T-helper 2 cell treated with Interferon-gamma antibody and Interleukin-4, amounts not matched to agents 5 μg/mL and 100 μg/mL, for 36 hours (primary cell): Measurements from ENCODE around the gene LBHD2.

Experiments
- DNase-seq: peaks from one replicate; pipeline ENCODE4 v3.0.0; 2021; ENCODE audit warnings: low spot score
- H3K27ac Mint-ChIP-seq: one replicate; pipeline ENCODE4 v1.8.0; 2021; ENCODE audit warnings: mild to moderate bottlenecking, mixed read lengths
- H3K27me3 Mint-ChIP-seq: one replicate; pipeline ENCODE4 v1.8.0; 2021; ENCODE audit warnings: low read depth, mixed read lengths
- H3K36me3 Mint-ChIP-seq: one replicate; pipeline ENCODE4 v1.8.0; 2021; ENCODE audit warnings: low read depth, mixed read lengths
- H3K4me1 Mint-ChIP-seq: one replicate; pipeline ENCODE4 v1.8.0; 2021; ENCODE audit warnings: low read depth, mixed read lengths
- H3K4me3 Mint-ChIP-seq: one replicate; pipeline ENCODE4 v1.8.0; 2022; ENCODE audit warnings: mild to moderate bottlenecking, moderate library complexity, mixed read lengths
- H3K9me3 Mint-ChIP-seq: one replicate; pipeline ENCODE4 v1.8.0; 2021; ENCODE audit warnings: mixed read lengths

LBHD2 gene

GRCh38 chr14:103128631-103129300 is 44.8 kb downstream of the LBHD2 start:
- Mint-ChIP-seq H3K4me1 (no peaks in the 10 kb centered on the region), H3K4me3 (no peak overlapping the region), H3K9me3 (no peaks in the 10 kb centered on the region), H3K27ac (no peak overlapping the region), H3K36me3 (no peaks in the 10 kb centered on the region), H3K27me3 (peaks cover 6% of the 10 kb centered on the region)
- DNase-seq = no peak

DNA sequence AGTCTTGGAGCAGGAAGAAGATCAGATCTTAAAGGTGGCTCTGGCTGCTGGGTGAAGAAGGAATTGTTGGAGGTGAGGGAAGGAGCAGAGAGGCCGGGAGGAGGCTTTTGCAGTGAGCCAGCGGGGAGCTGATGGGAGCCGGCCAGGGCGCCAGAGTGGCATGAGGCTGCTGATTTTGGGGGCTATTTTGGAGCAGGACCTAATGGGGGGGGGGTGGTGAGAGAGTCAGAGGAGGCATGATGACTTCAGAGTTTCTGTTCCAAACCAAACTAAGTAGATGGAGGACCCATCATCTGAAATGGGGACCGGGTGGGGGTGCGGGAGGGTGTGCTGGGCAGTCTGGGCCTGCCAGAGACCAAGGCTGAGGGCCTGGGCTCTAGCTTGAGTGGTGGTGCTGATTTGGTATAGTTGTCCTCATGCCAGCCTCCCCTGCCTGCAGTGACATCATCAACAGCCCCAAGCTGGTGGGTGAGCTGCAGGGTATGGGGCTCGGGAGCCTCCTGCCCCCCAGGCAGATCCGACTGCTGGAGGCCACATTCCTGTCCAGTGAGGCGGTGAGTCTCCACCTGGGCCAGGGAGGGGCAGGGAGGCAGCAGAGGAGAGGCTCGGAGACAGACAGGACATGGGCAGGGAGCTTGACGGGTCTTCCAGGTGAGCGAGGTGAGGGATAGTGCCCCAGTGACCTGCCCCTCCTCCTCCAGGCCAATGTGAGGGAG is 45.4 kb downstream of the LBHD2 start:
- H3K27ac Mint-ChIP-seq = no peak overlapping the region

GRCh38 chr14:103130017-103130764 is 46.2 kb downstream of the LBHD2 start:
- H3K36me3 Mint-ChIP-seq = no peaks in the 10 kb centered on the region
- no peak for DNase-seq
- no peaks in the 10 kb centered on the region for H3K9me3 Mint-ChIP-seq
- no peak overlapping the region for H3K4me3 Mint-ChIP-seq
- no peaks in the 10 kb centered on the region for H3K27me3 Mint-ChIP-seq
- no peak overlapping the region for H3K27ac Mint-ChIP-seq
- H3K4me1 Mint-ChIP-seq = no peaks in the 10 kb centered on the region

More for the DNA sequence above, 45.4 kb downstream of the LBHD2 start:
- Mint-ChIP-seq H3K4me1 (no peaks in the 10 kb centered on the region), H3K36me3 (no peaks in the 10 kb centered on the region), H3K27me3 (no peaks in the 10 kb centered on the region), H3K9me3 (no peaks in the 10 kb centered on the region), H3K4me3 (no peak overlapping the region)
- no peak for DNase-seq

DNA sequence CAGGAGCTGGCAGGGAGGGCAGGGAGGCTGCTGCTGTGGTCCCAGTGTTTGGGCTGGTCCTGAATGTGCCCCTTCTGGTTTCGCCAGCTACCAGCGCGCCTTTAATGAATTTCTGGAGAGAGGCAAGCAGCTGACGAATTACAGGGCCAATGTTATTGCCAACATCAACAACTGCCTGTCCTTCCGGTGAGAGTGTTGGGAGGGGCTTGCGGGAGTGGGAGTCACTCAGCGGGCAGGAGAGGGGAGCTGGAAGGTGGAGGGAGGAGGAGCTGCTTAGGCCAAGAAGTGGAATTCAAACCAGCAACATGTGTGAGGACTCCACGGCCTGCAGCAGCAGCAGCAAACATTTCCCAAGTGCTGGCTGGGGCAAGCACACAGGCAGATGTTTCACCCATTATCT is 47.0 kb downstream of the LBHD2 start:
- no peak overlapping the region for H3K4me3 Mint-ChIP-seq
- DNase-seq = no peak
- no peaks in the 10 kb centered on the region for H3K36me3 Mint-ChIP-seq
- H3K27me3 Mint-ChIP-seq = no peaks in the 10 kb centered on the region
- H3K9me3 Mint-ChIP-seq = no peaks in the 10 kb centered on the region
- no peak overlapping the region for H3K27ac Mint-ChIP-seq
- no peaks in the 10 kb centered on the region for H3K4me1 Mint-ChIP-seq

- Mint-ChIP-seq H3K4me3 (no peak overlapping the region), H3K27ac (no peak overlapping the region), H3K36me3 (no peaks in the 10 kb centered on the region), H3K9me3 (no peaks in the 10 kb centered on the region), H3K27me3 (no peaks in the 10 kb centered on the region), H3K4me1 (no peaks in the 10 kb centered on the region)
- no peak for DNase-seq
Observed at GRCh38 chr14:103131580-103131979, 47.6 kb downstream of the LBHD2 start.

GRCh38 chr14:103132381-103133209 is 48.6 kb downstream of the LBHD2 start:
- Mint-ChIP-seq H3K4me3 (no peak overlapping the region), H3K36me3 (no peaks in the 10 kb centered on the region), H3K27me3 (peaks cover under 1% of the 10 kb centered on the region), H3K27ac (no peak overlapping the region), H3K4me1 (no peaks in the 10 kb centered on the region), H3K9me3 (no peaks in the 10 kb centered on the region)
- no peak for DNase-seq

DNA sequence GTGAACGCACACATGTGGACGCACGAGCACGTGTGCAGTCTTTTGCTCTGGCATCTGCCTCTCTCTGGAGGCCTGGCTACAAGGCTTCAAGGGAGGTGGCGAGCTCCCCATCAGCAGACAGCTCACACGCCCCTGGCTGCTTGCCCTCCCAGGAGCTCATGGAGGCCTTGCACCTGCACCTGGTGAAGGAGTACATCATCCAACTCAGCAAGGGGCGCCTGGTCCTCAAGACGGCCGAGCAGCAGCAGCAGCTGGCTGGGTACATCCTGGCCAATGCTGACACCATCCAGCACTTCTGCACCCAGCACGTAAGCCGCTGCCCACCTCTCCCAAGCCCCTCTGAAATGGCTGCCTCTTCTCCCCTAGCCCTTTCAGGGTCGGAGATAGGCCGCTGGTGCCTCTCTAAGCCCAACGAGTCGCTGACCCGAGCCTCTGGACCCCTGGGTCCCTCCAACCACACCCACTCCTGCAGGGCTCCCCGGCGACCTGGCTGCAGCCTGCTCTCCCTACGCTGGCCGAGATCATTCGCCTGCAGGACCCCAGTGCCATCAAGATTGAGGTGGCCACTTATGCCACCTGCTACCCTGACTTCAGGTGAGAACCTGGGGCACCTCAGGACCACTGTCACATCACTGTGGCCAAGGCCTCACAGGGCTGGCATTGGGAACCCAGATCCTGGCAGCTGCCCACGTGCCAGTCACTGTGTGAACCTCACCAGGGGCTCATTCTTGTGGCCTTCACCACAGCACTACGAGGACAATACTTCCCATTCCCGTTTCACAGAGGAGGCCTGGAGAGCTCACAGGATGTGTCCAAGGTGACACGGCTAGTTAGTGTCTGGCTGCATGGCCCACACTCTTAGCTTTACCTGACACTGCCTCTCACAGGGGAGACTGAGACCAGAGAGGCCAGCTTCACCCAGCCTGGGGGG is 49.5 kb downstream of the LBHD2 start:
- DNase-seq = no peak
- Mint-ChIP-seq H3K36me3 (no peaks in the 10 kb centered on the region), H3K27ac (no peak overlapping the region), H3K4me3 (no peak overlapping the region), H3K9me3 (no peaks in the 10 kb centered on the region), H3K4me1 (no peaks in the 10 kb centered on the region), H3K27me3 (peaks cover 2% of the 10 kb centered on the region)

- H3K9me3 Mint-ChIP-seq = no peaks in the 10 kb centered on the region
- H3K4me3 Mint-ChIP-seq = no peak overlapping the region
- DNase-seq = no peak
- H3K27ac Mint-ChIP-seq = no peak overlapping the region
- H3K36me3 Mint-ChIP-seq = no peaks in the 10 kb centered on the region
- peaks cover 2% of the 10 kb centered on the region for H3K27me3 Mint-ChIP-seq
- no peaks in the 10 kb centered on the region for H3K4me1 Mint-ChIP-seq
Observed at GRCh38 chr14:103134405-103134804, 50.4 kb downstream of the LBHD2 start.

- DNase-seq = no peak
- peaks cover 2% of the 10 kb centered on the region for H3K27me3 Mint-ChIP-seq
- no peaks in the 10 kb centered on the region for H3K9me3 Mint-ChIP-seq
- no peak overlapping the region for H3K27ac Mint-ChIP-seq
- H3K4me3 Mint-ChIP-seq = no peak overlapping the region
- H3K4me1 Mint-ChIP-seq = no peaks in the 10 kb centered on the region
- H3K36me3 Mint-ChIP-seq = no peaks in the 10 kb centered on the region
Observed at GRCh38 chr14:103134919-103135318, 50.9 kb downstream of the LBHD2 start.

DNA sequence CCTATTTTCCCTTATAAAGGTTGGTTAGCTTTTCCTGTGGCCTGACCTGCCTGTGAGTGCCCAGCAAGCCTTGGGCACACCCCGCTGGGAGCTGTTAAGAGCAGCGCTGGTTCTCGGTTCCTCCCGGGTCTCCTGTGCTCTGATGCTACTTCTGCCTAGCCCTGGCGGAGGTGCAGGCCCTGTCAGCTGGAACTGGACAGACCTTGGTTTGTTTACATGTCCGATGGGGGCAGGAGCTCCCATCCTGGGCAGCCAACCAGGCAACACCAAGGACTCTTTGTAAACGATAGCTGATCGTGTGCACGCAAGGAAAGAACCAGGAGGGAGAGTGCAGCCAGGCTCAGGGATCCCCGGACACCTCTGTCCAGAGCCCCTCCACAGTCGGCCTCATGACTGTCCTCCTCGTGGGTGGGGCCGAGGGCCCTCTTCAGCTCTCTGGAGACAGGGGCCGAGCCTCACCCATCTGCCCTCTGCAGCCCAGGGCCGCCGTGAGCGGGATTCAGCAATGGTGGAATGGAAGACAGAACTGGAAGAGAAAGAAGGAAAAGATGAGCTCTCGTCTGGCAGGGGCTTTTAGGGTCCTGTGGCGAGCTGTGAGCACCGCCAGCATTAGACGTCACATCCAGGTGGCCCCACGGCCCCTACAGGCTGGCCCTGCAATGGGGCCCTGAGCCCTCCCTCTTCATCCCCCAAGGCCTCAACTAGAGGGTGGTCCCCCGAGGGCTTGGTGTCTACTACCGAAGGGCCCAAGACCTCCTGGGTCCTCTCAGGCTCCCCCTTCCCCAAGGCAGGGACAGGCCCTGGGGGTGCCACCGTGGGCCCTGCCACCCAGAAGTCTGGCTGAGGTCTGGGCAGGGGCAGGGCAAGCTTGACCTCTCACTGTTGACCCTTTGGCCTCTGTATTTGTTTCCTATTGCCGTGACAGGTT is 51.6 kb downstream of the LBHD2 start:
- no peaks in the 10 kb centered on the region for H3K36me3 Mint-ChIP-seq
- no peak for DNase-seq
- peaks cover 3% of the 10 kb centered on the region for H3K4me1 Mint-ChIP-seq
- H3K27ac Mint-ChIP-seq = no peak overlapping the region
- no peak overlapping the region for H3K4me3 Mint-ChIP-seq
- H3K27me3 Mint-ChIP-seq = peaks cover 3% of the 10 kb centered on the region
- H3K9me3 Mint-ChIP-seq = no peaks in the 10 kb centered on the region

DNA sequence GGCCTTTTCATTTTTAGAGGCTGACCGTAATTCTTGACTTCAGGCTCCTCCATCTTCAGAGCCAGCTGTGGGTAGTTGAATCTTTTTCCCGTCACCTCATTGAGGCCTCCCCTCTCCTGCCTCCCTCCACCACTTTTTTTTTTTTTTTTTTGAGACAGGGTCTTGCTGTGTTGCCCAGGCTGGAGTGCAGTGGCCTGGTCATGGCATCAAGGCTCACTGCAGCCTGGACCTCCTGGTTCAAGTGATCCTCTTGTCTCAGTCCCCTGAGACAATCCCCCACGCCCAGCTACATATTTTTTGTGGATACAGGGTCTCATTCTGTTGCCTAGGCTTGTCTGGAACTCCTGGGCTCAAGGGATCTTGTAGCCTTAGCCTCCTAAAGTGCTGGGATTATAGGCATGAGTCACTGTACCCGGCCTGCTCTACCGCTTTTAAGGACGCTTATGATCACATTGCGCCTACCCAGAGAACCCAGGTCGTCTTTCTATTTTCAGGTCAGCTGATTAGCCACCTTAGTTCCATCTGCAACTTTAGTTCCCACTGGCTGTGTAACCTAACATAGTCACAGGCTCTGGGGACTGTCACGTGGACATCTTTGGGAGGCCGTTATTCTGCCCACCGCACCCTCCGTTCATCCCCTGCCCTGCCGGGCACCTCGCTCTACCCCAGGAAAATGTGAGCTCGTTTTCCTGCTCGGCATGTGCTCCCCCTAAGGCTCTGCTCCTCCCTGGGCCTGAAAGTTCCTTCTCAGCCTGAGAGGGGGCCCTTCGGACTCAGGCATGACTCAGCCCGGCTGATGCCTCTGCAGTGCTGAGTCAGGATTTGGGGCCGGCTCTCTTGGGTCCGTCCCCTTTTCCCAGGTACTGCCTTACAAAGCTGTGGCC is 52.6 kb downstream of the LBHD2 start:
- Mint-ChIP-seq H3K27ac (no peak overlapping the region), H3K4me3 (no peak overlapping the region), H3K27me3 (peaks cover 5% of the 10 kb centered on the region), H3K36me3 (no peaks in the 10 kb centered on the region), H3K9me3 (no peaks in the 10 kb centered on the region), H3K4me1 (peaks cover 5% of the 10 kb centered on the region)
- no peak for DNase-seq
